Right lobe of liver (tissue), 6 donors: ENCODE results near the gene CIP2A. TPM values are rescaled to one million over a fixed set of nuclear protein-coding genes. Genes with fewer than 3 reads are reported as not detected.

Experiments used
- ATAC-seq, 4 donors: fragments of 200-7000 bp; cut with Tn5 transposase; one replicate each; pipeline ENCODE4 v1.9.1; 2020; ENCODE audit warnings: mild to moderate bottlenecking in 4 of 4, moderate library complexity in 4 of 4
- DNase-seq, 3 donors: peaks; one replicate each; pipeline ENCODE4 v3.0.0-alpha.2; 2020
- H3K27ac ChIP-seq, 3 donors: fragments of 200-600 bp; one replicate each; pipeline ENCODE4 v1.8.0; 2022
- H3K27me3 ChIP-seq, 2 donors: fragments of 200-600 bp; one replicate each; pipeline ENCODE4 v1.8.0; 2022
- H3K36me3 ChIP-seq, 4 donors: fragments of 200-600 bp; sonication (generic) in 1 of 4; one replicate each; pipeline versions ENCODE4 v1.5.1 to v1.8.0; 2017 to 2022; ENCODE audit warnings: control low read depth in 1 of 4
- H3K4me1 ChIP-seq, 4 donors: fragments of 200-600 bp; sonication (generic) in 1 of 4; one replicate each; pipeline versions ENCODE4 v1.5.1 to v1.8.0; 2017 to 2022; ENCODE audit warnings: control low read depth in 1 of 4
- H3K4me3 ChIP-seq, 3 donors: fragments of 200-600 bp; one replicate each; pipeline ENCODE4 v1.8.0; 2022
- H3K9me3 ChIP-seq, 4 donors: fragments of 200-600 bp; sonication (generic) in 1 of 4; one replicate each; pipeline versions ENCODE4 v1.5.1 to v1.8.0; 2017 to 2022; ENCODE audit warnings: control low read depth in 1 of 4
- POLR2A ChIP-seq: fragments of 450-650 bp; IDR thresholded peaks from one replicate; pipeline ENCODE4 v1.6.1; 2017; ENCODE audit warnings: antibody characterized with exemption, mild to moderate bottlenecking
- WGBS: methylation state at CpG from one replicate; pipeline ENCODE4 v1.1.6; 2018; ENCODE audit warnings: low coverage, low lambda C conversion rate; ENCODE audit not compliant: insufficient coverage; ENCODE audit errors: missing lambda C conversion rate; 5-methylcytosine and 5-hydroxymethylcytosine counted together
- intact Hi-C, 2 donors: fragments of 100-400 bp; cut with DNase I; formaldehyde crosslinking; loops; one replicate each; pipeline versions ENCODE4 v1.11.2 to v1.14.1; 2022
- total RNA-seq, 6 experiments: library from RNA; depleted of rRNA in 2 of 6; stranded (reverse); fragments of >200 nt in 2 of 6; fragmentation: NEBNext Ultra II Directional in 3 of 6; extraction: Animal tissue kit (Norgen Biotek cat#: 25700) in 3 of 6; gene quantifications; one replicate each; pipeline versions ENCODE4 v1.1.0 to v1.2.4, GENCODE V29; 2016 to 2023
- TF ChIP-seq, protein P1 (sequence below), 4 donors: fragments of 200-600 bp in 3 of 4; fragments of 450-650 bp in 1 of 4; IDR thresholded peaks; one replicate each; pipeline versions ENCODE4 v1.5.1 to v1.8.0; 2016 to 2022; ENCODE audit warnings: antibody characterized with exemption in 4 of 4, mild to moderate bottlenecking in 2 of 4
- donor health status: DM: no; HTN: yes; CAD: no.
- donor health status: DM: no; HTN: no; CAD: no.
- donor health status: DM: no; HTN: no; CAD: no.
- donor health status: DM: no; HTN: yes; CAD: no.
- donor health status: DM: no; HTN: yes; CAD: no.

The CIP2A gene
- total RNA-seq, 6 experiments from 2014 or later = 0.44 to 3.2 (median 1.3) TPM

DNA sequence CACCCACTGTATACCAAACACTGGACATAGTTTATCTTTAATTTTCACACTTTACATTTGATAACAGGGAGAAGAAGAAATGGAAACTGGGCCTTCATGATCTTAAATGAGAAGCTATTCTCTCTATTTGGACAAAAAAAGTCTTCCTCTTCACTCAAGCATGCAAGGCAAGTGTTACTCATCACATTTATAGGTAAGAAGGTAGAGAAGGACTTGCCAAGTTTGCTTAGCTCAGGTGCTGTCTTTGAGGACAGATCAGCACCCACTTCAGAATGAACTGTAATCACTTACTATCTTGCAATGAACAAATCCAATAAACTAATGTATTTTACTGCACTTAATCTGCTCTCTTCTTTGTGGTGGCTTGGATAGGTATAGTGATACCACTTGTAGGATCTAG lies 77.7 kb downstream of the CIP2A start:
- ATAC-seq = no peak
- Histone ChIP-seq H3K36me3 (no peaks in the 10 kb centered on the region), H3K27me3 (no peaks in the 10 kb centered on the region), H3K4me1 (no peaks in the 10 kb centered on the region), H3K4me3 (no peak overlapping the region), H3K9me3 (no peaks in the 10 kb centered on the region), H3K27ac (no peak overlapping the region)
- intact Hi-C loops = no loop called here
- no peak for DNase-seq
- no peak for TF ChIP-seq POLR2A
- TF ChIP-seq, protein P1, sequence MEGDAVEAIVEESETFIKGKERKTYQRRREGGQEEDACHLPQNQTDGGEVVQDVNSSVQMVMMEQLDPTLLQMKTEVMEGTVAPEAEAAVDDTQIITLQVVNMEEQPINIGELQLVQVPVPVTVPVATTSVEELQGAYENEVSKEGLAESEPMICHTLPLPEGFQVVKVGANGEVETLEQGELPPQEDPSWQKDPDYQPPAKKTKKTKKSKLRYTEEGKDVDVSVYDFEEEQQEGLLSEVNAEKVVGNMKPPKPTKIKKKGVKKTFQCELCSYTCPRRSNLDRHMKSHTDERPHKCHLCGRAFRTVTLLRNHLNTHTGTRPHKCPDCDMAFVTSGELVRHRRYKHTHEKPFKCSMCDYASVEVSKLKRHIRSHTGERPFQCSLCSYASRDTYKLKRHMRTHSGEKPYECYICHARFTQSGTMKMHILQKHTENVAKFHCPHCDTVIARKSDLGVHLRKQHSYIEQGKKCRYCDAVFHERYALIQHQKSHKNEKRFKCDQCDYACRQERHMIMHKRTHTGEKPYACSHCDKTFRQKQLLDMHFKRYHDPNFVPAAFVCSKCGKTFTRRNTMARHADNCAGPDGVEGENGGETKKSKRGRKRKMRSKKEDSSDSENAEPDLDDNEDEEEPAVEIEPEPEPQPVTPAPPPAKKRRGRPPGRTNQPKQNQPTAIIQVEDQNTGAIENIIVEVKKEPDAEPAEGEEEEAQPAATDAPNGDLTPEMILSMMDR (IDR thresholded peaks at IDR 0.05) = no peak

DNA sequence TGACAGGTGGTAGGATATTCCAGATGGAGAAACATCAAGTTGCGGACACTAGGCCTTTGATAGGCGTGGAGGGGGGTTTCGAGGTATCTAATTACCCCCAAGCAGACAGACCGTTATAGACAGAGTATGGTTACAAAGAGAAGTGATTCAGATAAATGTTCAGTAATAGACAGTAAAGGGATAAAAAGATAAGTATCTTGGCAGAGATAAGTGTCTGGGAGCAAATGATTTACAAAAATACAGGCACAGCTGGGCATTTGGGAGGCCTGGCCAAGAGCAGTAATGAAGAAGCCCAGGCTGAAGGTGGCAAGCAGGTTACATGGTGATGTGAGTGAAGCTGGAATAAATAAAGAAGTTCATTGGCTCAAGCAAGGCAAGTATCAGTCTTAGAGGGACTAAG lies 78.2 kb downstream of the CIP2A start:
- no peaks in the 10 kb centered on the region for H3K36me3 ChIP-seq
- TF ChIP-seq, protein P1 (IDR thresholded peaks at IDR 0.05) = no peak
- TF ChIP-seq POLR2A = no peak
- no peak overlapping the region for H3K27ac ChIP-seq
- H3K4me1 ChIP-seq = no peaks in the 10 kb centered on the region
- intact Hi-C loops = no loop called here
- H3K27me3 ChIP-seq = no peaks in the 10 kb centered on the region
- no peaks in the 10 kb centered on the region for H3K9me3 ChIP-seq
- WGBS = 85% methylated on average over 4 of the region's 4 CpGs
- ATAC-seq (no peak), DNase-seq (no peak)
- H3K4me3 ChIP-seq = no peak overlapping the region

DNA sequence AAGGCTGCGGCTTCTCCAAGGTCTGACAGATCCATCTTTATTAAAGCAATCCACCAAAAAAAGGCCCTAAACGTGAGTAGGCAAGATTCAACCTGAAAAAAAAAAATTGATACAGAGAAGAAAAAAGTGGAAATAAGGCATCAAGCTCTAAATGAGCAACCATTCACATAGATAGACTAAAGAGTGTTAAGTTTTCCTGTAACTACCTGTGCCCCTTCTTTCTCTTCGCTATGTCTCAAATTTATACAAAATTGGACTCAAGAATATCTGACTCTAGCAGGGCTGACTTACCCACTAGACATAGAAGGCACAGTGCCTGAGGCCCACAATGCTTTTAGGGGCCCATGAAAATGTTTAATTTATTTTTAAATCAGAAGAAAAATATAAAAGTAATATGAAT lies 78.7 kb downstream of the CIP2A start, which contains the start of gene MYH15:
Gene MYH15 (minus strand): TSS at position 101 of the 400 bp plus-strand sequence. CDS start 66 bp downstream, at position 35.
- H3K4me3 ChIP-seq = no peak within 1 kb of the TSS
- H3K9me3 ChIP-seq = no peaks in the 10 kb centered on the region
- no peak for ATAC-seq
- no peak for TF ChIP-seq POLR2A
- TF ChIP-seq, protein P1 (IDR thresholded peaks at IDR 0.05) = no peak
- intact Hi-C loops = no loop called here
- no peak within 1 kb of the TSS for H3K27ac ChIP-seq
- no peaks in the 10 kb centered on the region for H3K27me3 ChIP-seq
- no peak for DNase-seq
- H3K4me1 ChIP-seq = no peaks in the 10 kb centered on the region
- no peaks in the 10 kb centered on the region for H3K36me3 ChIP-seq
- WGBS = 73% methylated on average over 3 of the region's 3 CpGs

DNA sequence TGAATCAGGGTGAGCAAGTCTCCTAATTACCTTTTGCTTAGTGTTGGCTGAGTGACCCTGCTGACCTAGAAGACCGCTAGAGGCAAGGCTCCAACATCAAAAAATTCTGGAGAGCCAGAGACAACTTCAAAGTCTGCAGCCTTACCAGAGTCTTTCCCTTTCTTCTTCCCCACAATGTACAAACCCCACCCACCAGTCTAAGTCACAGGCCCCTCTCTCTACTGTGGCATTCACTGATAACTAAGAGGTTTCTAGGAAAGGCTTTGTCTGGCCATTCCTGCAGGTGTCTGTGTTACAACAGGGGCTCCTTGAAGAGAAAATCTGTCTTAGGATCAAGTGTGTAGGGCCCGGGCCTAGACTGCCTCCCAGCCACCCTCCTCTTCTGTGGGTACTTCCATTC lies 79.4 kb downstream of the CIP2A start:
- WGBS = 71% methylated on average over 1 of the region's 2 CpGs
- Histone ChIP-seq H3K9me3 (no peaks in the 10 kb centered on the region), H3K36me3 (no peaks in the 10 kb centered on the region), H3K27ac (no peak overlapping the region), H3K4me3 (no peak overlapping the region), H3K27me3 (no peaks in the 10 kb centered on the region), H3K4me1 (no peaks in the 10 kb centered on the region)
- TF ChIP-seq, protein P1 (IDR thresholded peaks at IDR 0.05) = no peak
- TF ChIP-seq POLR2A = no peak
- ATAC-seq (no peak), DNase-seq (no peak)
- intact Hi-C loops = no loop called here

DNA sequence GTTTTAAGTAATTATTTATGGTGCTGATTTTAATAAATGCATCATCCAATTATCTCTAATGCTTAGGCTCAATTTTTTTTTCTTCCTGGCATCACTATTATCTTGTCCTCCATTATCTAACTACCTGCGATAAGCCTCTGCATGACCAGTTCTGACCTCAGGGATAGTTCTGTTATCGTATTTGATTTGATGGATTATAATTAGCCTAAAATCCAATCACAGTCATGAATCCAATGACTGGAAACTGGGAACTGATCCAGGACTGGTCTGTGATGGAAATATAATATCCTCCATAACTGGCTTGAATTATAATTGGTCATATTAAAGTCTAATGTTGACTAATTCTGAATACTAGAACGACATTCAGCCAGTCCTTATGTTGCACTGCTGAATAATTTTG lies 80.0 kb downstream of the CIP2A start:
- H3K9me3 ChIP-seq = no peaks in the 10 kb centered on the region
- ATAC-seq (no peak), DNase-seq (no peak)
- no peaks in the 10 kb centered on the region for H3K4me1 ChIP-seq
- H3K27ac ChIP-seq = no peak overlapping the region
- no peaks in the 10 kb centered on the region for H3K27me3 ChIP-seq
- WGBS = 51% methylated on average over 3 of the region's 3 CpGs
- TF ChIP-seq POLR2A = no peak
- TF ChIP-seq, protein P1 (IDR thresholded peaks at IDR 0.05) = no peak
- intact Hi-C loops = no loop called here
- H3K36me3 ChIP-seq = no peaks in the 10 kb centered on the region
- no peak overlapping the region for H3K4me3 ChIP-seq
